Immature natural killer cell (primary cell): ENCODE measurements around the gene RTN4RL1. TPM values are rescaled to one million over a fixed set of nuclear protein-coding genes. Genes with fewer than 3 reads are reported as not detected.

Experiments
- DNase-seq, 3 donors: peaks; one replicate each; pipeline ENCODE4 v3.0.0; 2022; ENCODE audit warnings: mixed read lengths in 1 of 3
- H3K27ac Mint-ChIP-seq, 6 donors: one replicate each; pipeline ENCODE4 v1.8.0; 2020; ENCODE audit warnings: mixed read lengths in 6 of 6, mild to moderate bottlenecking in 5 of 6, inconsistent platforms in 4 of 6, moderate library complexity in 3 of 6
- H3K27me3 Mint-ChIP-seq, 3 donors: one replicate each; pipeline ENCODE4 v1.8.0; 2020 to 2021; ENCODE audit warnings: low read depth in 3 of 3, mild to moderate bottlenecking in 3 of 3, mixed read lengths in 3 of 3, moderate library complexity in 3 of 3, inconsistent platforms in 1 of 3
- H3K36me3 Mint-ChIP-seq, 3 donors: one replicate each; pipeline ENCODE4 v1.8.0; 2020; ENCODE audit warnings: mixed read lengths in 3 of 3, inconsistent platforms in 2 of 3, mild to moderate bottlenecking in 2 of 3
- H3K4me1 Mint-ChIP-seq, 2 donors: one replicate each; pipeline ENCODE4 v1.8.0; 2020; ENCODE audit warnings: inconsistent platforms in 2 of 2, mild to moderate bottlenecking in 2 of 2, mixed read lengths in 2 of 2, moderate library complexity in 1 of 2
- H3K4me3 Mint-ChIP-seq, 5 donors: one replicate each; pipeline ENCODE4 v1.8.0; 2020; ENCODE audit warnings: mild to moderate bottlenecking in 5 of 5, mixed read lengths in 5 of 5, inconsistent platforms in 3 of 5, moderate library complexity in 3 of 5
- H3K9me3 Mint-ChIP-seq, 6 donors: one replicate each; pipeline ENCODE4 v1.8.0; 2020; ENCODE audit warnings: mild to moderate bottlenecking in 6 of 6, mixed read lengths in 6 of 6, inconsistent platforms in 4 of 6, moderate library complexity in 3 of 6
- polyA plus RNA-seq, 3 donors: library from polyadenylated mRNA; unstranded; fragments of 300-500 nt; fragmentation: Illumina TruSeq; gene quantifications; one replicate each; pipeline ENCODE4 v1.2.3, GENCODE V29; 2021

Gene RTN4RL1
- polyA plus RNA-seq, 3 donors from 2014 or later: 0.37 TPM; not detected in 2

DNA sequence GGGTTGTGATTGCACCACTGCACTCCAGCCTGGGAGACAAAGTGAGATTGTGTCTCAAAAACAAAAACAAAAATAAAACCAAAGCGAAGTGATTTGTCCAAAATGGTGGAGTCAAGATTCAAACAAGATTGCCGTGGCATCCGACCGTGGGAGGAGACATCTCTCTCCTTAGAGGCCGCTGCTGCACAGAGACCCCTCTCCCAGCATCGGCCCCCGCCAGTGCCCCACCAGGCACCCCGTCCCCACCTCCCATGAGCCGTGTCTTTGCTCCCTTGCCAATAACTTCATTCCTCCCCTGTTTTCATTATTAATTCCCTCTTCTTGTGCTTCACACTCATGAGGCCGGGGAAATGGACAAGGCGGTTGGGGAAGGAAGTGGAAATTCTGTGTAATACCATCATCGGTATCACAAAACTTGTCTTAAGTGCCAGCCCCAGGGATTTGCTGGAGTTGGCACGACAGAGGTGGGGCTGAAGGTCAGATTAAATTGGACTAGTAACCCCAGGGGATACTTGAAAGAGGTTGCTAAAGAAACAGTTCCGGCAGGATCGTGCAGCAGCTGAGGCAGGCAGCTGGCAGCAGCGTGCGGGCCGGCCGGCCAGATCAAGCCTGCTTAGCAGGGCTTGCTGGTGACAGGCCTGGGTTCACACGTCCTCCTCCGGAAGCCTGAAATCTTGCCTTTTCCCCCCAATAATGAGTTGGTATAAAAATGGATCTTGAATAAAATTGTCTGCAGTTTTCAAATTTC, 66.8 kb downstream of the RTN4RL1 start:
- Mint-ChIP-seq H3K9me3 (no peaks in the 10 kb centered on the region), H3K27me3 (peaks cover 1 to 4% (median 2%) of the 10 kb centered on the region in 3 donors), H3K36me3 (no peaks in the 10 kb centered on the region), H3K4me3 (no peak overlapping the region), H3K4me1 (no peaks in the 10 kb centered on the region), H3K27ac (no peak overlapping the region)
- DNase-seq: no peak

DNA sequence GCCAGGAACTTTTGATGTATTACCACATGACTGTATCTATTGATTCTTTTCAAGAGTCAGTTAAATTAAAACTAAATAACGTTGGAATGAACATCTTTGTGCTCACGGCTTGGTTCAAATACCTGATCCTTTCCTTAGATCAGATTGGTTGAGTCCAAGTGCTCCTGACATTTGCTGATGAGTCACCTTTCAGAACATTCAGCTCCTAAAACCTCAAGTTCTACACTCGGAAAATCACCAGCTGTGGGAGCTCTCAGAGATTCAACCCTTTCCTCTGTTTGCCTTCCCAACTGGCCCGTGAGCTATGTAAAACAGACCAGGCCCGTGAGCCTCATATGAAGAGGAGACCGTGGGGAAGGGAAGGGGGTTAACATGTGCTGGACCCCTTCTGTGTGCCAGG, 68.1 kb downstream of the RTN4RL1 start:
- Mint-ChIP-seq H3K9me3 (no peaks in the 10 kb centered on the region), H3K4me3 (no peak overlapping the region), H3K27ac (no peak overlapping the region), H3K4me1 (no peaks in the 10 kb centered on the region), H3K27me3 (peaks cover 1 to 4% (median 2%) of the 10 kb centered on the region in 3 donors), H3K36me3 (no peaks in the 10 kb centered on the region)
- no peak for DNase-seq

DNA sequence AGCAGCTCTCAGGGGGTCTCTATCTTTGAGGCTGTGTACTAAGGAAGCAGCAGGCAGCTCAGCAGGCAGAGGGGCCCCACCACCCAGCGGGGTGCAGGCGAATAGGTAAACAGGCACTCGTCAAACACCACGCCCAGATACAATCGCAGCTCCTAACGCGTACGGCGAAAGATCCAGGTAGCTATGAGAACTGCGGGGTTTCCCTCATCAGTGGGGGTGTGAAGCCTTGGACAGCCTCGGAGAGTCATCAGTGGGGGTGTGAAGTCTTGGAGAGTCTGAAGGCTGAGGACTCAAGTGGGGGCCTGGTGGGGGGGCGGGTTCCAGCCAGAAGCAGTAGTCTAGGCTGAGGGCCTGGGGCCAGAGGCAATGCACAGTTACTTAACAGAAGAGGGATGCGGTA, 69.0 kb downstream of the RTN4RL1 start:
- Mint-ChIP-seq H3K9me3 (no peaks in the 10 kb centered on the region), H3K27ac (no peak overlapping the region), H3K4me3 (no peak overlapping the region), H3K36me3 (no peaks in the 10 kb centered on the region), H3K4me1 (no peaks in the 10 kb centered on the region), H3K27me3 (peaks cover 3 to 4% (median 3%) of the 10 kb centered on the region in 3 donors)
- DNase-seq: no peak

DNA sequence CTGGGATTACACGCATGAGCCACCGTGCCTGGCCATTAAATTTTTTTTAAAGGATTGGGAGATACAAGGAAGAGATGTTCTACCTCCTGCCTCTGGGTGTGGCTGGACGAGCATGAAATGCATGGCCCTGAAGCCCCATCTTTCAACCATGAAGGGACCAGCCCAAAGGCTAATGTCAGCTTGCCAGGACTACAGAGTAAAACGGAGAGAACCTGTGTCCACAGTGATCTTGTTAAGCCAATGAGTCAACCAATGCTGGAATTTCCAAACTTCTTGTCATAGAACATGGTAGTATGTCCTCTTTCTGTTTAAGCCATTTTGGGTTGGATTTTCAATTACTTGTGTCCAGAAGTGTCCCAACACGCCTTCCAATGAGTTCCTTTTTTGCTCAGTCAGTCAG, 71.3 kb downstream of the RTN4RL1 start:
- DNase-seq: no peak
- no peak overlapping the region for H3K27ac Mint-ChIP-seq
- no peaks in the 10 kb centered on the region for H3K36me3 Mint-ChIP-seq

DNA sequence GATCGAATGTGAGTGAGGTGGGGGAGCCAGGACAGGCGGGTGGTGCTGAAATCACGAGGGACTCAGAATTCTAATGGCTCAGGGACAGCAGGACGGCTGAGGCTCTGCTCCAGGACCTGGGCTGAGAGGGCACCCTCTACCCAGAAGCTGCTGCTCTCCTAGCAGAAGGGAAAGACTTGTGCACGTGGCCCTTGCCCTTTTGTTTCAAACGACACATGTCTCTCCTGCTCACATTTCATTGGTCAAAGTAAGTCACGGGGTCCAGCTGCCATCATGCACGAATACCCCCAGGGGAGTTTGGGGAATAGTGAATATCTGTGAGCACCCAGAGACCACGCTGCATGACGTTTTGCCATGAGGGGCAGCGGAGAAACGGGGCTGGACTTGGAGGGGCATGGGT, 73.2 kb downstream of the RTN4RL1 start:
- Mint-ChIP-seq H3K27ac (no peak overlapping the region), H3K9me3 (no peaks in the 10 kb centered on the region), H3K4me1 (no peaks in the 10 kb centered on the region), H3K27me3 (peaks cover 1 to 10% (median 2%) of the 10 kb centered on the region in 3 donors), H3K4me3 (no peak overlapping the region), H3K36me3 (no peaks in the 10 kb centered on the region)
- no peak for DNase-seq

More for the DNA sequence above, 71.3 kb downstream of the RTN4RL1 start:
- Mint-ChIP-seq H3K4me1 (no peaks in the 10 kb centered on the region), H3K27me3 (peaks cover 1 to 10% (median 2%) of the 10 kb centered on the region in 3 donors), H3K4me3 (no peak overlapping the region), H3K9me3 (no peaks in the 10 kb centered on the region)

DNA sequence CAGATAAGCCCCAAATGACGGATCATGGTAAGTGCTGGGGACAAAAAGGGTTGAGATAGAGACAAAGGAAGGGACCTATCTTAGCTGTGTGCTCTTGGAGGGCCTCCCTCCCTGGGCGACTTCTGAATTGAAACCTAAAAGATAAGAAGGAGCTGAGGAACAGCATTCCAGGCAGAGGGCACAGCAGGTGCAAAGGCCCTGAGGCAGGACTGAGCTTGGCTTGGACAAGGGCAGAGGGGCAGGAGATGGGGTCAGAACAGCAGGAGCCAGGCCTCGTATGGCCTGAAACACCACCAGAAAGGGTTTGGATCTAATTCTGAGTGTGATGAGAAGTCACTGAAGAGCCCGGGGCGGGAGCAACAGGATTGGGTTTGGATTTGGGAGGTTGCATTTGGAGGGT, 75.4 kb downstream of the RTN4RL1 start:
- peaks cover 2 to 10% (median 3%) of the 10 kb centered on the region in 3 donors for H3K27me3 Mint-ChIP-seq
- H3K4me1 Mint-ChIP-seq: no peaks in the 10 kb centered on the region
- no peak for DNase-seq
- no peak overlapping the region for H3K4me3 Mint-ChIP-seq
- H3K27ac Mint-ChIP-seq: peak overlapping the region in 1 of 6 donors; percentile 27
- no peaks in the 10 kb centered on the region for H3K36me3 Mint-ChIP-seq
- H3K9me3 Mint-ChIP-seq: no peaks in the 10 kb centered on the region

DNA sequence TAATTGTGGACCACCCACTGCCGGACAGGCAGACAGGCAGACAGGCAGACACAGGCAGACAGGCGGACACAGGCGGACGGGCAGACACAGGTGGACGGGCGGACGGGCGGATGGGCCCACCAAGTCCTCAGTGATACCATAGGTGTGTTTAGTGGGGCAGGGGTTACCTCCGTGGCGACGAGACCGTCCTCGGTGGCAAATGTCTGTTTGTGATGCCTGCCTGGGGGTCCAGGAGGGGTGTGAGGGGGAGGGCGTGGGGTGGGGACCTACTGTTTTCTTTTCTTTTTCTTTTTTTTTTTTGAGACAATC, 76.7 kb downstream of the RTN4RL1 start:
- Mint-ChIP-seq H3K4me3 (no peak overlapping the region), H3K9me3 (no peaks in the 10 kb centered on the region), H3K27me3 (peaks cover 3 to 10% (median 3%) of the 10 kb centered on the region in 3 donors), H3K36me3 (no peaks in the 10 kb centered on the region), H3K27ac (no peak overlapping the region), H3K4me1 (no peaks in the 10 kb centered on the region)
- DNase-seq: no peak

DNA sequence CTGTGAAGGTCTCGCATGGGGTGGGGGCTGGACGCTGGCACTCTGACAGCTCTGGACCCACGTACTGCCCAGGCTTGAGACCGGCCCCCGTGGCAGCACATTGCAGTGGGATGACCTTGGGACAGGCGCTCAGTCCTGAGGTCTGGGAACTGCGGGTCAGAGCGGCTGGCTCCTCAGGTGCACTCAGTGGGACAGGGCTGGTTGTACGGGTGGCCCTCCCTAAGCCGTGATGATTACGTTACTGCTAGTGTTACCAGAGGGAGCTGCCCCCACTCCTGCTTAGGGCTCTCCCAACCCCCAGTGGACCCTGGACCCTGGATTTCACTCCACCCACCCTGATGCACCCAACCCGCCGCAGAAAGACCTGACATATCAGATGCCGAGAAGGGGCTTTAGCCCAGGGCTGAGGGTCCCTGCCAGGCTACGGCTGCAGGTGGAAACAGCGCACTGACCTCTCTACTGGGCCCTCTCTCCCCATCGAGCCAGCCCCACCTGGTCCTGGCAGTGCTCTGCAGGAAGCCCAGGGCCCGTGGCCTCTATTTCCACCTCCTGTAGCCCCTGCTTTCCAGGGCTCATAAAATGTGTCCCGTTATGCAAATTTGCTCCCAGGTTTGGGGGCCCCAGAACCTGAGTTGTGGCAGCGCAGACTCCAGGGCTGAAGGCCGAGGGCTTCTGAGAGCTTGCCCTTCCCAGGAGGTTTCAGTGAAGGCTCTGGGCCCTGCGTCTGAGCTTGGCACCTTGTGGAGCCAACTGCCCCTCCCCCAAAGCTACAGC, 77.2 kb downstream of the RTN4RL1 start:
- Mint-ChIP-seq H3K27me3 (peaks cover 3 to 10% (median 3%) of the 10 kb centered on the region in 3 donors), H3K27ac (no peak overlapping the region)

DNA sequence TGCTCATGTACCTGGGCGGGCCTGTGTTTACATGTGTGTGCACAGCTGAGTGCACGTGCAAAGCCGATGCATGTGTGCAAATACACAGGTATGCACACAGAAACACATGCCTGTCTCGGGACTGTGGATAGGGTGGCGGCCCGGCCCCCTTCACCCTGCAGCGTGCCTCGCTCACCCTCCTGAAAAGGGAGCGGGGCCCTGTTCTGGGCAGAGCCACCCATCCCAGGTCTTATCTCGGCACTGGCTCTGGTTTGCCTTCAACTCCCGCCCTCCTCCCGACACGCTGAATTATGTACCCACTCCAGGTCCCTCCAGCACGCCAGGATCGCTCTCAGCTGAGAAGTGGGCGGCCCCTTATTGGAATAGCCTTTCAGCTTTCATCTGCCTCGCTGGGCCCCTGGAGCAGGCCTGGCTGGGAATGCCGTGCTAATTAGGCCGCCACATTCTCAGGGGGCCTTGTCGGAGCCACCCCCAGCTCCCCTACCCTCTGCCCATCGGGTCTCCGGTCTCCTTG, 77.8 kb downstream of the RTN4RL1 start:
- no peak for DNase-seq
- H3K4me3 Mint-ChIP-seq: no peak overlapping the region
- no peaks in the 10 kb centered on the region for H3K4me1 Mint-ChIP-seq
- H3K9me3 Mint-ChIP-seq: no peaks in the 10 kb centered on the region
- H3K27ac Mint-ChIP-seq: no peak overlapping the region
- peaks cover 3 to 10% (median 3%) of the 10 kb centered on the region in 3 donors for H3K27me3 Mint-ChIP-seq
- H3K36me3 Mint-ChIP-seq: no peaks in the 10 kb centered on the region

More for the DNA sequence above, 77.2 kb downstream of the RTN4RL1 start:
- Mint-ChIP-seq H3K4me3 (no peak overlapping the region), H3K36me3 (no peaks in the 10 kb centered on the region), H3K4me1 (no peaks in the 10 kb centered on the region), H3K9me3 (no peaks in the 10 kb centered on the region)
- DNase-seq: no peak

DNA sequence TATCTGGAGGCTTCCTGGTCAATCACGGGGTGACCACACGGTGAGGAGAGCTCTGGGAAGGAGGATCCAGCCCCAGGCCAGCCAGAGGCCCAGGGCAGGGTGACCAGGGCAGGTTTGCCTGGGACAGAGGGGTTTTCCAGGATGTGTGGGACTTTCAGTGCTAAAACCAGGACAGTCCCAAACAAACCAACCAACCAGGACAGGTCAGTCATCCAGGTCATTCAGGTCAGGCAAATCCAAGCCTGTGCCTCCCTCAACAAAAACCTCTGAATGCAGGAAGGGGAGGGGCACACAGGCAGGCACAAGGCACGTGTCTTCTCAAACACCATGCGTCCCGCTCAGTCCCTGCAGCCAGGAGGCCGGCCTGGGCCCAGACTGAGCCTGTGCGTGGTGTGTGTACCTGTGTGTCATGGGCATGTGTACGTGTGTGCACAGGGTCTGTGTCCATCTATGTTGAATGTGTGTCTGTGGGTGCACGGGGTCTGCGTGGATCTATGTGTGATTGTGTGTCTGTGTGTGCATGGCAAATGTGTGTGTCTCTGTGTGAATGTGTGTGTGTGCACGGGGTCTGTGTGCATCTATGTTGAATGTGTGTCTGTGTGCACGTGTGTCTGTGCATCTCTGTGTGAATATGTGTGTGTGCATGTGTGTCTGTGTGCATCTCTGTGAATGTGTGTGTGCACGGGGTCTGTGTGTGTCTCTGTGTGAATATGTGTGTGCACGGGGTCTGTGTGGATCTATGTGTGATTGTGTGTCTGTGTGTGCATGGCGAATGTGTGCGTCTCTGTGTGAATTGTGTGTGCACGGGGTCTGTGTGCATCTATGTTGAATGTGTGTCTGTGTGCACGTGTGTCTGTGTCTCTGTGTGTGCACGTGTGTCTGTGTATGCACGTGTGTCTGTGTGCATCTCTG, 78.9 kb downstream of the RTN4RL1 start:
- Mint-ChIP-seq H3K27me3 (peaks cover 1 to 8% (median 3%) of the 10 kb centered on the region in 3 donors), H3K27ac (no peak overlapping the region), H3K4me3 (no peak overlapping the region), H3K4me1 (no peaks in the 10 kb centered on the region), H3K9me3 (no peaks in the 10 kb centered on the region), H3K36me3 (no peaks in the 10 kb centered on the region)
- DNase-seq: no peak

DNA sequence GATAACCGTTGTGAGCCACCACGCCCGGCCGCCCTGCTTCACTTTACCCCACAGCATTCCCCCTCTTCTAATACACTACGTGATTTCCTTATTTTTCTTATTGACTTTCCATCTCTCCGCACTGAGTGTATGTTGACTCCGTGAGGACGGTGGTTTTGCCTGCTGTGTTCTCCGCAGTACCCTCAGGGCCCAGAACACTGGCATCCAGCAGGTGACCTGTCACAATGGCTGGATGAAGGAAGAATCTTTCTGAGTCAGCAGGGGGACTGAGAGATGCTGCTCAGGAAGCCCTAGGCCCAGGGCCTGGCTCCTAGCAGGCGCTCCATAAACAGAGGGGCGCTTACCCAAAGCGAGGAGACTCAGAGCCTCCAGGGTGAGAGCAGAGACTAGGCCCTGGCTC, 79.5 kb downstream of the RTN4RL1 start:
- Mint-ChIP-seq H3K27ac (no peak overlapping the region), H3K36me3 (no peaks in the 10 kb centered on the region), H3K4me3 (no peak overlapping the region), H3K9me3 (no peaks in the 10 kb centered on the region), H3K4me1 (no peaks in the 10 kb centered on the region), H3K27me3 (peaks cover 1 to 7% (median 3%) of the 10 kb centered on the region in 3 donors)
- DNase-seq: no peak

DNA sequence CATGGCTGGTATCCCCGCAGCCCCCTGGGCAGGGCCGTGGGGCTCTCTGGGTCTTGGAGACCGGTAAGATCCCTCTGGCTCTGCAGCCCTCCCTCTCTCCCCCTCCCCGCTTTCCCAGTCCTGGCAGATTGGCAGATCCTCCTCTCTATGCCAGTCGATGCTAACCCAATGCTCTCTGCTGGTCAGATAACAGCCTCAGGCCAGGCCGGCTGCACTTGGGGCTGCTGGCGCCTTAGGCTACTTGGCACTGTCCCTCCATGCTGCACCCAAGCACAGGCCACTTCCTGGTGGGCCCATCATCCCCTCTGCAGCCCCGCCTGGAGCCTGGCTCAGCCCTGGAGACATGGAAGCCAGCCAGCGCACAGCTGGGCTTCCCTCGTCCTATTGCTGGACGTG, 81.7 kb downstream of the RTN4RL1 start:
- no peaks in the 10 kb centered on the region for H3K9me3 Mint-ChIP-seq
- DNase-seq: no peak

DNA sequence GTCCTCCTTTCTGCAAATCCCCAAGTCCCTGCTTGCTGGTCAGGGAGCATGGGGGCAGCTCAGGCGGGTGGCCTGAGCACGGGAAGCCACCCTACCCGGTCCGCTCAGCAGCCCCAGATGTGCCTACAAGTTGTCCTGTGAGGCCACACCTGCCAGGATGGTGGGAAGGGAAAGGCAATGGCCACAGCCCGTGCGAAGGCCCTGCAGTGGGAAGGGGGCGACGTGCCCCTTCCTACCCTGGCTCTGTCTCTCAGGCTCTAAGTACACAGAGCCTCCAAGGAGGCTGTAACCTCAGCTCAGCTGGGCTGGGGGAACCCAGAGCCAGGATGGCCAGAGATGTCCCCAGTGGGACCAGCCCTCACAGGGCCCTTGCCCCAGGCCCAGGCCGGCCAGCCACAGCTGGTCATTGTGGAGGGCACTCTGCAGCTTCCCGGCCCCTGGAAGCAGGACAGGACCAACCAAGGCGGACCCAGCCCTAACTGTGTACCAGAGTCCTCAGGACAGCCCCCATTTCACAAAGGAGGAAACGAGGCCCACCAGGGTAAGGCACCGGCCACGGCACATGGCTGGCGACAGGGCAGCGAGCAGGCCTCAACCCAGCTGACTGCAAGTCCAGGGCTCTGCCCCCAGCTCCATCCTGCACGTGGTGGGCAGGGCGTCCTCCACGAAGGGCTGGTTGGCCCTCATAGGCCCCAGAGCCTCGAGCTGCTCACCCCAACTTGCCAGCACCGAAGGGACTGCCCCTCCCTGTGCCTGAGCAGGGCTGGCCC, 82.3 kb downstream of the RTN4RL1 start:
- Mint-ChIP-seq H3K27me3 (peaks cover 1 to 2% (median 1%) of the 10 kb centered on the region in 3 donors), H3K4me3 (no peak overlapping the region), H3K27ac (no peak overlapping the region), H3K36me3 (no peaks in the 10 kb centered on the region), H3K4me1 (no peaks in the 10 kb centered on the region), H3K9me3 (no peaks in the 10 kb centered on the region)
- no peak for DNase-seq

More for the DNA sequence above, 81.7 kb downstream of the RTN4RL1 start:
- Mint-ChIP-seq H3K4me1 (no peaks in the 10 kb centered on the region), H3K27ac (no peak overlapping the region), H3K36me3 (no peaks in the 10 kb centered on the region), H3K27me3 (peaks cover 1 to 2% (median 1%) of the 10 kb centered on the region in 3 donors), H3K4me3 (no peak overlapping the region)
